GM12878 (cell line): ENCODE measurements around the gene FAM53B. TPM values are rescaled to one million over a fixed set of nuclear protein-coding genes. Genes with fewer than 3 reads are reported as not detected.

ENCODE experiments used
- ATAC-seq: fragments of 200-7000 bp; cut with Tn5 transposase; 3 replicates; pipeline ENCODE4 v1.9.1; 2020; ENCODE audit warnings: mild to moderate bottlenecking, moderate library complexity
- BruUV-seq: library from RNA; stranded (reverse); fragments of 400-500 nt; replicated peaks from 2 replicates; lab custom pipeline; 2021; lab: Mats Ljungman, UMichigan
- CTCF ChIA-PET: fragments of 300-600 bp; sonication (Branson Sonifier 250); formaldehyde crosslinking; extraction: SDS; loops from one replicate; lab custom pipeline; 2021; ENCODE audit warnings: inconsistent platforms; lab: Yijun Ruan, JAX
- POLR2A ChIA-PET: fragments of 350-600 bp; formaldehyde crosslinking; extraction: SDS; loops from one replicate; lab custom pipeline; 2021; ENCODE audit warnings: inconsistent platforms; lab: Charles Lee
- RAD21 ChIA-PET: fragments of 300-600 bp; sonication (Branson Sonifier 250); formaldehyde crosslinking; loops from one replicate; lab custom pipeline; 2023; ENCODE audit warnings: antibody characterized with exemption; ENCODE audit not compliant: unreplicated experiment; lab: Charles Lee
- SMC1A ChIA-PET: fragments of 300-600 bp; sonication (Branson Sonifier 250); formaldehyde crosslinking; loops from one replicate; lab custom pipeline; 2023; ENCODE audit not compliant: unreplicated experiment, uncharacterized antibody; lab: Charles Lee
- DNase-seq: peaks from one replicate; pipeline ENCODE4 v3.0.0-alpha.2; 2011; ENCODE audit warnings: low read depth, low spot score
- FAIRE-seq: peaks from 3 replicates; lab custom pipeline; 2011; peaks lifted over from hg19 to GRCh38; lab: Jason Lieb, UNC
- H2AFZ ChIP-seq: 2 replicates; pipeline ENCODE4 v1.6.0; 2011; ENCODE audit warnings: low read depth, low read length, control low read depth; ENCODE audit not compliant: control insufficient read depth
- H3K27ac ChIP-seq: 2 replicates; pipeline ENCODE4 v1.5.1; 2011; ENCODE audit warnings: control low read depth; ENCODE audit not compliant: control insufficient read depth, insufficient read depth
- H3K27me3 ChIP-seq, 2 experiments: replicated peaks in 1 of 2; 2 replicates each; pipeline versions ENCODE4 v1.6.0 to v1.6.1; 2011; ENCODE audit warnings: low read length in 1 of 2; ENCODE audit not compliant: control insufficient read depth in 2 of 2, insufficient read depth in 2 of 2
- H3K36me3 ChIP-seq, 2 experiments: 2 replicates each; pipeline ENCODE4 v1.5.1; 2011; ENCODE audit warnings: low read length in 1 of 2; ENCODE audit not compliant: control insufficient read depth in 2 of 2, insufficient read depth in 2 of 2
- H3K4me1 ChIP-seq: 2 replicates; pipeline ENCODE4 v1.6.1; 2011; ENCODE audit warnings: mild to moderate bottlenecking, low read length, moderate library complexity, mixed read lengths; ENCODE audit not compliant: control insufficient read depth, insufficient read depth
- H3K4me2 ChIP-seq: 2 replicates; pipeline ENCODE4 v1.6.0; 2011; ENCODE audit warnings: control low read depth; ENCODE audit not compliant: control insufficient read depth, insufficient read depth
- H3K4me3 ChIP-seq: fragments of 200-600 bp; sonication (generic); 2 replicates; pipeline ENCODE4 v1.5.1; 2016
- H3K79me2 ChIP-seq: 2 replicates; pipeline ENCODE4 v1.6.0; 2011; ENCODE audit warnings: low read length; ENCODE audit not compliant: control insufficient read depth, insufficient read depth
- H3K9ac ChIP-seq: 2 replicates; pipeline ENCODE4 v1.8.0; 2011; ENCODE audit warnings: low read length, control low read depth, mixed read lengths; ENCODE audit not compliant: control insufficient read depth, insufficient read depth
- H3K9me3 ChIP-seq: replicated peaks from 3 replicates; pipeline ENCODE4 v1.5.1; 2011; ENCODE audit warnings: mild to moderate bottlenecking, low read length; ENCODE audit not compliant: control insufficient read depth, insufficient read depth
- H4K20me1 ChIP-seq: 2 replicates; pipeline ENCODE4 v1.6.0; 2011; ENCODE audit not compliant: control insufficient read depth, insufficient read depth
- POLR2A ChIP-seq: IDR thresholded peaks from 2 replicates; pipeline ENCODE4 v1.6.1; 2011; ENCODE audit warnings: low read depth, mild to moderate bottlenecking, low read length
- RUNX3 ChIP-seq: IDR thresholded peaks from 2 replicates; pipeline ENCODE4 v1.6.1; 2012; ENCODE audit warnings: low read length, inconsistent platforms
- ZBTB33 ChIP-seq: fragments of 450-650 bp; IDR thresholded peaks from 2 replicates; pipeline ENCODE4 v1.6.1; 2017; ENCODE audit warnings: mild to moderate bottlenecking
- ZBTB40 ChIP-seq: fragments of 450-650 bp; IDR thresholded peaks from 2 replicates; pipeline ENCODE4 v1.6.1; 2016; ENCODE audit warnings: mild to moderate bottlenecking, moderate library complexity, borderline replicate concordance
- WGBS: methylation state at CpG from one replicate; pipeline ENCODE4 v1.1.6; 2016; ENCODE audit warnings: low lambda C conversion rate; ENCODE audit not compliant: insufficient replicate concordance, insufficient coverage; ENCODE audit errors: missing lambda C conversion rate; 5-methylcytosine and 5-hydroxymethylcytosine counted together
- in situ Hi-C: fragments of 300-500 bp; cut with MboI; formaldehyde crosslinking; loops from 9 replicates; pipeline ENCODE4 v1.14.3; 2018; ENCODE audit warnings: mixed read lengths
- intact Hi-C: fragments of 100-400 bp; cut with micrococcal nuclease; formaldehyde crosslinking; loops from one replicate; pipeline ENCODE4 v1.14.2; 2022; ENCODE audit not compliant: unreplicated experiment
- polyA plus RNA-seq, 11 experiments: library from polyadenylated mRNA; depleted of rRNA in 4 of 11; unstranded in 6 of 11; stranded (reverse) in 5 of 11; fragments of >200 nt; fragmentation: Nextera tagmentation in 4 of 11; fragmentation: Illumina TruSeq in 1 of 11; extraction: Ambion mirVana in 4 of 11; extraction: Trizol in 1 of 11; gene quantifications; 1 replicate in 1 of 11; 2 replicates in 10 of 11; pipeline versions ENCODE4 v1.2.1 to v1.2.3, GENCODE V29; 2011 to 2016; ENCODE audit warnings: inconsistent platforms in 2 of 11, missing spikeins in 2 of 11, low read depth in 1 of 11
- total RNA-seq, 4 experiments: library from RNA; depleted of rRNA in 3 of 4; stranded (reverse); fragments of >200 nt in 3 of 4; fragmentation: Illumina TruSeq in 1 of 4; extraction: Trizol in 1 of 4; gene quantifications; 2 replicates each; pipeline versions ENCODE4 v1.2.1 to v1.2.3, GENCODE V29; 2013 to 2021

The FAM53B gene
- total and polyA plus RNA-seq, 10 of the 15 experiments (the other 5 are each of a cell fraction or from before 2014, with no cell fraction given): 0.05 to 26.3 (median 8.1) TPM

GRCh38 chr10:124626759-124627380, 117.3 kb downstream of the FAM53B start (continued):
- no peak for TF ChIP-seq ZBTB40

GRCh38 chr10:124625831-124626238, 118.3 kb downstream of the FAM53B start:
- TF ChIP-seq POLR2A (peak; percentile 32; the same call in 1 of the 2 replicates), ZBTB33 (no peak), RUNX3 (no peak)
- Histone ChIP-seq H4K20me1 (no peaks in the 10 kb centered on the region; the same call in 1 of the 2 replicates), H2AFZ (no peak overlapping the region), H3K9me3 (no peaks in the 10 kb centered on the region), H3K79me2 (no peaks in the 10 kb centered on the region; the same call in 1 of the 2 replicates), H3K36me3 (peaks cover 0 to 9% of the 10 kb centered on the region in 2 experiments; a peak in 2 of 4 replicates), H3K27ac (no peak overlapping the region), H3K9ac (no peak overlapping the region), H3K4me3 (no peak overlapping the region), H3K4me1 (peaks cover 25% of the 10 kb centered on the region), H3K4me2 (no peak overlapping the region), H3K27me3 (no peaks in the 10 kb centered on the region)
- intact Hi-C loops: loop anchor here (5.0 kb wide), 2 partner anchors 91 to 116 kb away; partner anchors contain the start of gene FAM53B
- ATAC-seq (no peak), FAIRE-seq (no peak), DNase-seq (no peak)
- ChIA-PET RAD21 (interaction anchor here (2.7 to 4.4 kb wide), 2 partner anchors 22 to 115 kb away, joined by 10 to 23 read pairs; no protein-coding TSS in a partner anchor), POLR2A (no interaction called here), SMC1A (interaction anchor here (1.3 to 1.4 kb wide), 2 partner anchors 92 to 115 kb away, joined by 5 read pairs; no protein-coding TSS in a partner anchor), CTCF (interaction anchor here (5.9 kb wide), 1 partner anchor 115 kb away, joined by 44 read pairs; no protein-coding TSS in a partner anchor)
- in situ Hi-C loops: no loop called here
- BruUV-seq: no TSS peak
- 93% methylated on average over 23 of the region's 23 CpGs for WGBS
